ENCODE measurements around the gene ETHE1.
"Not testable (repeated sequence)": the region's sequence is repeated elsewhere in the genome, so short reads cannot be mapped to it uniquely, and the experiment has no call there.

Gene ETHE1

DNA sequence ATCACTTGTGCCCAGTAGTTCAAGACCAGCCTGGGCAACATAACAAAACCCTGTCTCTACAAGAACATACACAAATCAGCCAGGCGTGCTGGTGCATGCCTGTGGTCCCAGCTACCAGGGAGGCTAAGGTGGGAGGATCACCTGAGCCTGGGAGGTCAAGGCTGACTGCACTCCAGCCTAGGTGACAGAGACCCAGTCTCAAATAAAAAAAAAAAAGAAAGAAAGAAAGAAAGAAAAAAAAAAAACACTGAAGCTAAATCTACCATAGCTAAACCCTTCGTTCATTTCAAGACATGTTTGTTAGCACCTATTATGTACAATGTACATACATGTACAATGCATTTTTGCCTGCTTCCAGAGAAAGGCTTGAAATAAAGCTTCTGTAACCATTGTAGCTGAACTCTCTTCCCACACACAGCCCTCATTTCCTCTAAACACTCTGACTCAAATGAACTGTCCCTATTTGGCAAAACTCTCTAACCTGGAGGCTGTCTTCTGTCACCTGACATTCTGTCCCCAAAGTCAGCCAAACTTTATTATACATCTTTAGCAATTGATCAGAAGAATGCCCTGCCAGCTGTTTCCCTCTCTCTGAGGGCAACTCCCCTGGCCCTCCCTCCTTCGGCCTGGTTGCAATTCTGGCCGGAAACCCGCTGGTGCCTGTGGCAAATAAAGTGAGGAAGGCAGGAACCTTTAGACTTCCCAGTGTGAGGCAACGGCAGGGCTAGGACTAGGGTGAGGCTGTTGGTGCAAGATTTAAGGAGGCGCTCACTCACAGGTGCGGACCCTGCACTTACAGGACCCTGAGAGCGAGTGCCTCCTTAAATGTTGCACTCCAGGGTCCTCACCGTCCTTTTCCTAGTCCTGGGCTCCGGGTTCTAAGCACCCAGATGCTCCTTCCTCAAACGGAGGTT, 1.8 kb downstream of the ETHE1 start:
- no peak for DNase-seq (ENCODE audit: low read depth in 2 of 3, low spot score in 1 of 3)

DNA sequence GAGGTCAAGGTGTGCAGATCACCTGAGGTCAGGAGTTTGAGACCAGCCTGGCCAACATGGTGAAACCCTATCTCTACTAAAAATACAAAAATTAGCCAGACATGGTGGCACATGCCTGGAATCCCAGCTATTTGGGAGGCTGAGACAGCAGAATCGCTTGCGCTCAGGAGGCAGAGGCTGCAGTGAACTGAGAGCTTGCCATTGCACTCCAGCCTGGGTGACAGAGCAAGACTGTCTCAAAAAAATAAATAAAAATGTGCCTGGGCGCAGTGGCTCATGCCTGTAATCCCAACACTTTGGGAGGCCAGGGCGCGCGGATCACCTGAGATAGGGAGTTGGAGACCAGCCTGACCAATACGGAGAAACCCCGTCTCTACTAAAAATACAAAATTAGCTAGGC, 3.3 kb downstream of the ETHE1 start:
- not testable (repeated sequence) for DNase-seq (ENCODE audit: low read depth in 2 of 3, low spot score in 1 of 3)

DNA sequence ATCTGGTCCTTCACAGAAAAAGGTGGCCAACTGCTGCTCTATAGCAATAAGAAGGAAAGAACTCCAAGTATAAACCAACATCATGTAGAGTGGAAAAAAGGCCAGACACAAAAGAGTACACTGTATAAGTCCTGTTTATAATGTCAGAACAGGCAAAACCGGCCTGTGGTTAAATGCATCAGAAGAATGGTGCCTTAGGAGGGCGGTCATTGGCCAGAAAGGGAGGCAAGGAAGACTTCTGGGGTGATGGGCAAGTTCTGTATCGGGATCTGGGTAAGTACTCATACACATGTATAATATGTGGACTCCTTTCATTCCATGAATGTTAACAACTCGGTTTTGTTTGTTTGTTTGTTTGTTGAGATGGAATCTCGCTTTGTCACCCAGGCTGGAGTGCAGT, 4.1 kb downstream of the ETHE1 start:
- DNase-seq (ENCODE audit: low read depth in 2 of 3, low spot score in 1 of 3), result no peak

DNA sequence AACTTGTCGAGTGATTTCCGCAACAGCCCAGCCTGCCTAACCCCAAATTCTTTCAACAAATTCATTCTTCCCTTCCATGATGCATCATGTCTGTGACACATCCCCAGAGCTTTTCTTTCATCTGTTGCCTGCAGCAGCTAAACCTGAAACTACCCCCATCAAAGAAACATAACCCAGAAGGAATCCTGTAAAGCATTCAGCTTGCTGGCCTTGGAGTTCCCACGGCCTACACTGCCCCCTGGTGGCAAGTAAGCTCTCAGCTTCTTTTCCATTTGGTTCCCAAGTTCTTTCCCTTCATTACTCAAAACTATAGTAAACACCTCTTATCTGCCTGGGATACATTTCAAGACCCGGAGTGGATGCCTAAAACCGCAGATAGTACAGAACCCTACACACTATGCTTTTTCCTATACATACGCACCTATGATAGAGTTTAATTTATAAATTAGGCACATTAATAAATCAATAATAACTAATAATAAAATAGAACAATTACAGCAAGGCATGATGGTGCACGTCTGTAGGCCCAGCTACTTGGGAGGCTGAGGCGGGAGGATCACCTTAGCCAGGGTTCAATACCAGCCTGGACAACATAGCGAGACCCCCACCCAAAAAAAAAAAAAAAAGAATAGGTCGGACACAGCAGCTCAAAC, 7.4 kb downstream of the ETHE1 start:
- DNase-seq (ENCODE audit: low read depth in 2 of 3, low spot score in 1 of 3), result peak; percentile 73 to 77 (median 74)

DNA sequence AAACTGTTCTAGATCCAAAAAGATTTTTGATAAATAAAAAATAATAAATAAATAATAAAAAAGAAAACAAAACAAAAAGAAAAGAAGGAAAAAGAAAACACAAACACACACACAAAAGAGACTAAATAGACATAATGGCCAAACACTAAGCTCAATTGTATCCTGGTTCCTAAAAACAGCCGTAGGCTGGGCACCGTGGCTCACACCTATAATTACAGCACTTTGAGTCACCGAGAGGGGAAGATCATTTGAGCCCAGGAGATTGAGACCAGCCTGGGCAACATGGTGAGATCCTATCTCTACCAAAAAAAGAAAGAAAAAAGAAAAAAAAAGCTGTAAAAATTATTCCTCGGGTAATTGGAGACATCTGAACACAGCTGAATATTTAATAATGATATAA, 8.9 kb downstream of the ETHE1 start:
- no peak for DNase-seq (ENCODE audit: low read depth in 2 of 3, low spot score in 1 of 3)

DNA sequence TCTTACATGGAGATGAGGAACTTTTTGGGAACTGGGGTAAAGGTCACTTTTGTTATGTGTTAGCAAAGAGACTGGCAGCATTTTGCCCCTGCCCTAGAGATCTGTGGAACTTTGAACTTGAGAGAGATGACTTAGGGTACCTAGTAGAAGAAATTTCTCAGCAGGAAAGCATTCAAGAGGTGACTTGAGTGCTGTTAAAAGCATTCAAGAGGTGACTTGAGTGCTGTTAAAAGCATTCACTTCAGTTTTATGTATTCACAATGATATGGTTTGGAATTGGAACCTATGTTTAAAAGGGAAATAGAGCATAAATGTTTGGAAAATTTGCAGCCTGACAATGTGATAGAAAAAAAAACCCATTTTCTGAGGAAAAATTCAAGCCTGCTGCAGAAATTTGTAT, 14.6 kb downstream of the ETHE1 start:
- DNase-seq (ENCODE audit: low read depth in 2 of 3, low spot score in 1 of 3), result not testable (repeated sequence)

DNA sequence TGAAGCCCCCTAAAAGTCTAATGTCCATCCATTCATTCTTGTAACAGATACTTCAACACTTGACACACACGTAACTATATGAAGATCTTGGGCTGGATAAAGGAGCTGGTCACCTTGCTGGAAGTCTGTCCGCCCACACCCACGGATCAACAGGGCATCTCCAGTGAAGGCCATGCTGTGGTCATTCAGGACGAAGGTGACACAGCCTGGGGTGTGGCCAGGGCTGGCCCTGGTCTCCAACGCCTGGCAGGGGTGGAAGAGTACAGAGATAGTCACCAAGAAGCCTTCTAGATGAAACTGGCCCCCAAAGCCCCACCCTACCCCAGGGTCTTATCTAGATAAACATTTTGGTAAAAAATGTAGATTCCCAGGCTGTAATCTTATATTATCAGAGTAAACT, 15.7 kb downstream of the ETHE1 start:
- DNase-seq (ENCODE audit: low read depth in 2 of 3, low spot score in 1 of 3), result no peak

DNA sequence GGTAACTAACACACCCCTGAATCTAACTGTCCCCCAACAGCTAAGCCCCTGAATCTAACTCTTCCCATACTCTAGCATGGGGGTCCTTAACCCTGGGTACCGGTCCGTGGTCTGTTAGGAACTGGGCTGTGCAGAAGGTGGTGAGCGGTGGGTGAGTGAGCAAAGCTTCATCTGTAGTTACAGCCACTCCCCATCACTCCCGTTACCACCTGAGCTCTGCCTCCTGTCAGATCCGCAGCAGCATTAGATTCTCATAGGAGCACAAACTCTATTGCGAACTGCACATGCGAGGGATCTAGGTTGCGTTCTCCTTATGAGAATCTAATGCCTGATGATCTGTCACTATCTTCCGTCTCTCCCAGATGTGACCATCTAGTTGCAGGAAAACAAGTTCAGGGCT, 16.3 kb downstream of the ETHE1 start:
- DNase-seq (ENCODE audit: low read depth in 2 of 3, low spot score in 1 of 3), result no peak

DNA sequence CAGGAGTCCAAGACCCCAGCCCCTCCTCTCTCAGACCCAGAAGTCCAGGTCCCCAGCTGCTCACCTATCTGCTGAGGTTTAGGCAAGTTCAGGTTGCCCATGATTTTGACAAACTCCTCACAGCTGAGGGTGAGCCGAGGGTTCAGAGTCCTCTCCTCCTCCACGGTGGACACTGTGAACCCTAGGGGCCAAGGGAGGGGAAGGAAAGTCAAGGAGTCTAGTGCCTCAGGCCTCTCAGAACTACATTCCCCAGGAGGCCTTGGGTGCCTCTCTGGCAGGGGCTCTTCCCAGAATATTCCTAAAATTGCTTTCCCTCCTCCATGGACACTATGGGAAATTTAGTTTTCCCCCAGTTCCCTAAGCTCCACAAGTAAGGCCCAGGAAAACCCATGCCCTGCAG, 19.1 kb downstream of the ETHE1 start:
- no peak for DNase-seq (ENCODE audit: low read depth in 2 of 3, low spot score in 1 of 3)

DNA sequence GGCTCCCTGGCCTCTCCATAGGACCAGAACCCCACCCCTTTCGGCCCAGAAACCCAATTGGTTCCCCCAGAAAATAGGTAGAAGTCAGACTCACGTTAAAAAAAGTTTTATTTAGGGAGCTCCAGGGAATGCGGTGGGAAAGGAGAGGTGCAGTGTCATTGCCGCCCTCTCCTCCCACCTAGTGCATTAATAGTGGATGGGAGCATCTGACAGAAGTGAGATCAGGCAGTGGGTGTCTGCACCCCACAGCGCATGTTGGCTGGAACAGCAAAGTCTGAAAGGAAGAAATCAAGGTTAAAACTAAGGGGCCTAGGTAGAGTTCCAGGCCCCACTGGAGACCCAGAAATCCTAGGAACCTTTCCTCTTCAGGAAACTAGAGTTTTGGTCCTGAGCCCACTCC, 20.4 kb downstream of the ETHE1 start:
- DNase-seq (ENCODE audit: low read depth in 2 of 3, low spot score in 1 of 3), result no peak

DNA sequence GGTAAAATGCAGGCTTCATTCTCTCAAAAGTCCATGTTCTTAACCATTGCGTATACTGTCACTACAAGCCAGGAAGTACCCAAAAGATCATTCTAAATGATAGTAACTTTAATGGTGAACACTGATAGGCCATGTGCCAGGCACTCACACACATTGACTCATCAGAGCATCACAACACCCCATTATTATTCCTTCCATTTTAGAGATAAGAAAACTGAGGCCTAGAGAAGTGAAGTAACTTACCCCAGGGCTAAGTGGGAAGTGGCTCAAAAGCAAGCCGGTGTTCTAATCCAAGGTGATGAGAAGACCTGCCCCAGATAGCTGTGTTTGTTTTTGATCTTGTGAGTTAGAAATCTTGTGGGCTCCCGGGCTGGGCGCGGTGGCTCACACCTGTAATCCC, 21.1 kb downstream of the ETHE1 start:
- no peak for DNase-seq (ENCODE audit: low read depth in 2 of 3, low spot score in 1 of 3)

DNA sequence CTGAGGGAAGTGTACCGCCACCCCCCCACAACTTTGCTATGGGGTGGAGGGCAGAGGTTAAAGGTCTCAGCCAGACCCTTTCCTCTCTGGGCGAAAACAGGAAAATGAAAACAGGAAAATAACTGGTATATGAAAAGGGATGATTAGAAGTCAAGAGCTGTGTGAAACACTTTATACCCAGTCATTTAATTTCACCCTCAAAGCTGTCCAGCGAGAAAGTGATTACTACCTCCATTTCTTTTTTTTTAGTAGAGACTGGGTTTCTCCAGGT, 21.9 kb downstream of the ETHE1 start:
- no peak for DNase-seq (ENCODE audit: low read depth in 2 of 3, low spot score in 1 of 3)

DNA sequence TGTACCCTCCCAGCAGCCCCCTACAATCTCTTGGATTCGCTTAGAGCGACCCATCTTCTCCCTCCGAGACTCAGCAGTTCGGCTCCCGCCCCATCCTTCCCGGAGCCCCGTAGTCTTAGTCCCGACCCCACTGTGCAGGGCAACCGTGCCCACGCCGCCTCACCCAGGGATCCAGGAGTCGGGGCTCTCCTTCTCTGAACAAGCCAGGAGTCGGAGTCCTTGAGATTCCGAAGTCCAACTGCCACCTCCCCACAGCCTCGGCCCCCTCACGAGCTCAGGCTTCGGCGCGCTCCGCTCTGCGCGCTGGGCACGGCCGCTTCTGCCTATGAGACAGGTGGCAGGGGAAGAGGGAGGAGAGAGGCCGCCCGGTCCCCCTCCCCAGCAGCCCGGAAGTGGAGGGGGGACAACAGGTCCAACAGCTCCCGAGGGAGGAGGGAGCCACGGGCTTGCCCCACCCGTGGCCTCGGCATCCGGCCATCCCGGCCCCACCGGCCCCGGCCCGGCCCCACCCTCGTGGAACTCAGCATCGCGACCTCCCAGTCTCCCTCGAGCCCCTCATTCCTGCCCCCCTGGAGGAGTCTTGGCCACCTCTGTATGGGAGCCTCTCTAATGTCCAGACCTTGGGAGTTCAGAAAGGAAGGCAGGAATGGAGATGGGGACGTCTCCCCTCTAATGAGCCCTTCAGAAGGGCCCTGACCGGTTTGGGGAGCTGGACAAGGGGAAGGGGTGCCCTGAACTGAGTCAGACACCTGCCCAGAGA, 22.4 kb downstream of the ETHE1 start, which contains the start of gene PHLDB3:
TSS of gene PHLDB3 (minus strand) at position 321 of the 760 bp plus-strand sequence. CDS start 628 bp downstream, outside the sequence.
- peak in 2 of 3 donors; percentile 18 to 45 for DNase-seq (ENCODE audit: low read depth in 2 of 3, low spot score in 1 of 3)

DNA sequence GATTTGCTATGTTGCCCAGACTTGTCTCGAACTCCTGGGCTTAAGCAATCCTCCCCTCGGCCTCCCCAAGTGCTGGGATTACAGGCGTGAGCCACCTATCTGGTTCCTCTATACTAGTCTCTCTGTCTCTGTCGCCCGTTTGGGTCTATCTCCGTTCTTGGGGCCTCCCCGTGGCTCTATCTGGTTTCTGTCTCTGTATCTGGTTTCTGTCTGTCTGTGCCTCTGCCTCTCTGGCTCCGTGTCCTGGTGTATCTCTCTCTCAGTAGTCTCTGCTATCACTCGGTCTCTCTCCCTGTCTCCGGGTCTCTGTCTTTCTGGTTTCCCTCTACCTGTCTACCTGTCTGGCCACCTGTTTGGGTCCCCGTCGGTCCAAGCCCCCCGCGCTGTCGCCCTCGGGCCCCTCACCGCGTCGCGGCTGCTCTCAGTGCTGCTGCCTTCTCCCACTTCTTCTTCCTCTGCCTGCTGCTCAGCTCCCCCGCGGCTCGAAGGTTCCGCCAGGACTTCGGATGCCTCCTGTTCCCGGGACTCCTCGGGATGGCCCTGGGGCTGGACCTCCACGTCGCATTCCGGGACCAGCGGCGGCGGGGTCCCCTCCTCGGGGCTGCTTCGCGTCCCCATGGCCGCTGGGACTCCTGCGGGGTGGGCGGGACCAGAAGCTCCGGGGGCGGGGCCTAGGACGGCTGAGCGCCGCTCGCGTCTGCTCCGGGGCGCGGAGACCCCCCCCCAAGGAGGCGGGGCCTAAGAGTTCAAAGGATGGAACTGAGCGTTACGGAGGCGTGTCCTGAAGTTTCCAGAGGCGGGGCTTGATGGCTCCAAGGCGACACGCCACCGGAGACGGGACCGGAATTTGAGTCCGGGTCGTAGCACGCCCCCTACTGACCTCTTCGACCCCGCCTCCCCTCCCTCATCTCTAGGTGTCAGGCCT, 23.2 kb downstream of the ETHE1 start:
- DNase-seq (ENCODE audit: low read depth in 2 of 3, low spot score in 1 of 3), result peak; percentile 94 to 99 (median 99)

DNA sequence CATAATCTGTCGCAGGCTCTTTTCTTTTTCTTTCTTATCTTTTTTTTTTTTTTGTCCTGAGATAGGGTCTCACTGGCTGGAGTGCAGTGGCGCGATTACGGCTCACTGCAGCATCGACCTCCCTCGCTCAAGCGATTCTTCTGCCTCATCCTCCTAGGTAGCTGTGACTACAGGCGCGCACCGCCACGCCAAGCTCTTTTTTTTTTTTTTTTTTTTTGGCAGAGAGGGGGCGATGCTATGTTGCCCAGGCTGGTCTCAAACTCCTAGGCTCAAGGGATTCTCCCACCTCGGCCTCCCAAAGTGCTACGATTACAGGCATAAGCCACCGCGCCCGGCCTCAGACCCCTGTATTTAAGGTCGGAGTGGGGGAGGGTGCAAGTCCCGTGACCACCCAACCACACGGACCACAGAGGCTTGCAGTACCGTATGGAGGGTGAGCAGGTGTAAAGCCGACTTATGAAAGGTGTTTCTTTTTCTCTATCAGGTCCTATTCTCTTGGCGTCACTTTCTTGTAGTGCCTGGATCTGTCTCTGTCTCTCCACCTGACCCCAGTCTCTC, 24.5 kb downstream of the ETHE1 start:
- DNase-seq (ENCODE audit: low read depth in 2 of 3, low spot score in 1 of 3), result no peak

DNA sequence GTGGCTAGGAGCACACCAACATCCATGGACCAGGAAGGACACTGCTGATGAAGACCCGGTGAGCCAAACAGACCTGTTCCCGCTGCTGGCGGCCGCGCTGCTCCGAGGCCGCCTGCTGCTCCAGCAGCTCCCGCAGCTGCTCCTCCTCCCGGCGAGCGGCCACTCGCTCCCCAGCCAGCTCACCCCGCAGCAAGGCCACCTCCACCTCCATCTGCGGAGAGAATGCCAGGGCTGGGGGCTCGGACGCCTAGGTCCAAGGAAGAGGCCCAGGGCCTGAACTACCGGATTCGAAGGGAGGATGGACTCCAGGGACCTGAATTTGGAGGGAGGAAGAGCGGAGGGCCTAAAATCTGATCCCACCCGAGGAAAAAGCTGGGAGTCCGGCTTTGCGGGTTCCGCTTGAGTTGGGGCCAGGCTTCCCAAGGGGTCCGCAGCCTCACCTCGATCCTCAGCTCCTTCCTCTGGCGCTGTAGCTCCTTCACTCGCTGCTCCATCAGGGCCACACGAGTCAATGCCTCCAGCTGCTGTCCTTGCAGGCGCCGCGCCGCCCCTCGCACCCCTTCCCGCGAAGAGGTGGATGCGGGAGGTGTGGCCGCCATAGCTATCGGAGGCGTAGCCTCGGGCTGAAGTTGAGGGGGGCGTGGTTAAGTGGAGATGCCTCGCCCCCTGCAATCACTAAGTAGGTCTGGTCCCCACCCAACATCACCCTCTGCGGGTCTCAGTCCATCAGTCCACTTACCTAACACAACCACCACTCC, 25.2 kb downstream of the ETHE1 start:
- no peak for DNase-seq (ENCODE audit: low read depth in 2 of 3, low spot score in 1 of 3)

DNA sequence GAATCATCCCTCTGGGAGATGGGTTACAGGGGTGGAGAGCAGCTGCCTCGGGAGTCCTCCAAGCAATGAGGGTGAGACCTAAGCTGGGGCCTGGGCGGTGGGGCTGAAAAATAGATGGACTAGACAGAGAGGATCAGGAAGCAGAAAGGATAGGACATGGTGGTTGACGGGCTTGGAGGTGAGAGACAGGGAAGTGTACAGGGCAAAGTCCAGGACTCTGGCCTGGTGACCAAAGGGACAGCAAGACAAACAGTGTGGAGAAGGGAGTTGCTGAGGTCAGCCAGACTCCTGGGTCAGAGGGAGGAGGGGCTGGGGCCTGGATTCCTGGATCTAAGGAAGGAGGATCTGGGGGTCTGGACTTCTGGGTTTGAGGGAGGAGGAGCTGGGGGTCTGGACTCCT, 28.0 kb downstream of the ETHE1 start:
- no peak for DNase-seq (ENCODE audit: low read depth in 2 of 3, low spot score in 1 of 3)

DNA sequence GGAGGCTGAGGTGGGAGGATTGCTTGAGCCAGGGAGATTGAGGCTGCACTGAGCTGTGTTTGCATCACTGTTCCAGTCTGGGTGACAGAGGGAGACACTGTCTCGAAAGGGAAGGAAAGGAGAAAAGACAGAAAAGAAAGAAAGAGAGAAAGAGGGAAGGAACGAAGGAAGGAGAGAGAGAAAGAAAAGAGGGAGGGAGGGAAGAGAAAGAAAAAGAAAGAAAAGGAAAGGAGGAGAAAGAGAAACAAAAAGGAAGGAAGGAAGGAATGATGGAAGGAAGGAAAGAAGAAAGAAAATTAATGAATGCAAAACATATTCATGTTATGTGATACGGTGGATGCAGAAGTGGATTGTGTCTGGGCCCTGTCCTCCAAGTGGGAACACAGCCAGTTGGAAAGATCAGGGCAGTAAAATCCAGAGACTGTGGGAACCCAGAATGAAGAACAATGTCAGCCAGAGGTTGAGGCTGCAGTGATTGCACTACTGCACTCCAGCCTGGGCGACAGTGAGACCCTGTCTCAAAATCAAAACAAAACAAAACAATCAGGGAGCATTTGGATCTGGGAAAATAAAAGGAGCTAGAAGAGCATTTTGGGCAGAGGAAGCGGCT, 28.7 kb downstream of the ETHE1 start:
- DNase-seq (ENCODE audit: low read depth in 2 of 3, low spot score in 1 of 3), result no peak

DNA sequence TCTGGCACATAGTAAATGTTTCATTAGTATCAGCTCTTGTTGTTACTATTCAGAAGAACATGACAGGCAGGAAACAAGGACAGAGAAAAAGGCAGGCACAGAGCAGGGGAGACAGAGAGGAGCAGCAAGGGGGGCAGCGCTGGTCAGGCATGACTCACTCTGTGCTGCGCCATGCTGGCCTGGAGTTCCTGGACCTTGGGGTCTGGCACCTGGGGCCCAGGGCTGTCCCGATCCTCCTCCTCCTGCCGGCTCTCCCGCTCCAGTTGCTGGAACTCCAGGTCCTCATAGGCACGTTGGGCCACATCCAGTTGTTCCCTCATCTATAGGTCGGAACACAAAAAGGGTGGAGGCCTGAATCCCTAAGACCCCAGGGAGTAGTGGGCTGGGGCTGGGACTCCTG, 30.0 kb downstream of the ETHE1 start:
- DNase-seq (ENCODE audit: low read depth in 2 of 3, low spot score in 1 of 3), result no peak

Measured in stimulated activated CD4-positive, alpha-beta T cell treated with anti-CD3 and anti-CD28 coated beads, Interleukin-12 subunit alpha, Interleukin-12 subunit beta, amount 100 ng/mL, for 48 hours (primary cell).